Natural killer cell (primary cell): ENCODE data around the gene CCDC87. TPM values are rescaled to one million over a fixed set of nuclear protein-coding genes. Genes with fewer than 3 reads are reported as not detected.
"Not testable (repeated sequence)": the region's sequence is repeated elsewhere in the genome, so short reads cannot be mapped to it uniquely, and the experiment has no call there.

Source experiments
- ATAC-seq, 3 donors: fragments of 150-1000 bp in 2 of 3; fragments of 200-7000 bp in 1 of 3; cut with Tn5 transposase; 1 replicate in 1 of 3; 2 replicates in 2 of 3; pipeline ENCODE4 v1.10.0; 2021; ENCODE audit warnings: mild to moderate bottlenecking in 2 of 3, moderate library complexity in 2 of 3
- DNase-seq, 2 donors: peaks; one replicate each; pipeline versions ENCODE4 v3.0.0 to v3.0.0-alpha.2; 2013 to 2021; ENCODE audit warnings: mixed read lengths in 1 of 2
- H3K27ac ChIP-seq: one replicate; pipeline ENCODE4 v1.5.1; 2013; ENCODE audit warnings: mild to moderate bottlenecking, low read length
- H3K27me3 ChIP-seq: one replicate; pipeline ENCODE4 v1.6.1; 2013; ENCODE audit warnings: low read length; ENCODE audit not compliant: control insufficient read depth, insufficient read depth
- H3K36me3 ChIP-seq: one replicate; pipeline ENCODE4 v1.6.1; 2013; ENCODE audit warnings: low read length; ENCODE audit not compliant: control insufficient read depth, insufficient read depth
- H3K4me1 ChIP-seq: one replicate; pipeline ENCODE4 v1.6.1; 2013; ENCODE audit warnings: low read length; ENCODE audit not compliant: control insufficient read depth, insufficient read depth
- H3K4me3 ChIP-seq: one replicate; pipeline ENCODE4 v1.5.1; 2013; ENCODE audit warnings: low read length
- H3K9me3 ChIP-seq: one replicate; pipeline ENCODE4 v1.6.1; 2013; ENCODE audit warnings: low read length; ENCODE audit not compliant: control insufficient read depth, insufficient read depth
- H3K27ac Mint-ChIP-seq, 2 donors: one replicate each; pipeline ENCODE4 v1.8.0; 2022; ENCODE audit warnings: mild to moderate bottlenecking in 2 of 2, mixed read lengths in 2 of 2, moderate library complexity in 1 of 2
- H3K27me3 Mint-ChIP-seq, 2 donors: one replicate each; pipeline ENCODE4 v1.8.0; 2022; ENCODE audit warnings: low read depth in 2 of 2, mixed read lengths in 2 of 2
- H3K36me3 Mint-ChIP-seq: one replicate; pipeline ENCODE4 v1.8.0; 2022; ENCODE audit warnings: mixed read lengths
- H3K4me1 Mint-ChIP-seq, 2 donors: one replicate each; pipeline ENCODE4 v1.8.0; 2022; ENCODE audit warnings: mixed read lengths in 2 of 2
- H3K4me3 Mint-ChIP-seq: one replicate; pipeline ENCODE4 v1.8.0; 2022; ENCODE audit warnings: mild to moderate bottlenecking, moderate library complexity, mixed read lengths
- H3K9me3 Mint-ChIP-seq, 2 donors: one replicate each; pipeline ENCODE4 v1.8.0; 2022; ENCODE audit warnings: mixed read lengths in 2 of 2
- CTCF ChIP-seq: fragments of 200-600 bp; IDR thresholded peaks from one replicate; pipeline ENCODE4 v1.8.0; 2022; ENCODE audit warnings: antibody characterized with exemption
- WGBS: methylation state at CpG from one replicate; pipeline ENCODE4 v1.1.7; 2013; ENCODE audit warnings: missing lambda C conversion rate; ENCODE audit not compliant: insufficient coverage; 5-methylcytosine and 5-hydroxymethylcytosine counted together
- intact Hi-C: fragments of 100-400 bp; cut with micrococcal nuclease; formaldehyde crosslinking; loops from one replicate; pipeline ENCODE4 v1.14.2; 2022
- total RNA-seq, 4 donors: library from RNA; stranded (reverse); fragments of 120-200 nt in 1 of 4; gene quantifications; one replicate each; pipeline versions ENCODE4 v1.2.3 to v1.2.4, GENCODE V29; 2013 to 2022

CCDC87 gene
- total RNA-seq, 3 donors from 2014 or later (not counting 1 experiment from before 2014, with no cell fraction given): 0.40 to 0.68 (median 0.49) TPM

- Histone ChIP-seq H3K27ac (peak overlapping the region; percentile 90), H3K4me1 (peaks cover 43% of the 10 kb centered on the region), H3K27me3 (no peaks in the 10 kb centered on the region), H3K4me3 (no peak overlapping the region), H3K9me3 (no peaks in the 10 kb centered on the region), H3K36me3 (peaks cover 37% of the 10 kb centered on the region)
- peak; percentile 66 to 87 for DNase-seq
- peaks cover 41 to 57% of the 10 kb centered on the region in 2 donors for H3K4me1 Mint-ChIP-seq
- WGBS: 23% methylated on average over 26 of the region's 26 CpGs
- peak overlapping the region; percentile 91 to 95 for H3K27ac Mint-ChIP-seq
- H3K4me3 Mint-ChIP-seq: peak overlapping the region; percentile 82
- ATAC-seq: peak; percentile 61 to 76 (median 75)
- intact Hi-C loops: loop anchor here (10.0 kb wide), 1 partner anchor 291 kb away; no protein-coding TSS in a partner anchor
- no peaks in the 10 kb centered on the region for H3K36me3 Mint-ChIP-seq
- H3K27me3 Mint-ChIP-seq: peaks cover 0 to 1% of the 10 kb centered on the region in 2 donors
- H3K9me3 Mint-ChIP-seq: no peaks in the 10 kb centered on the region
- TF ChIP-seq CTCF: peak; percentile 64
Measured at GRCh38 chr11:66543263-66544107, 49.4 kb downstream of the CCDC87 start.

DNA sequence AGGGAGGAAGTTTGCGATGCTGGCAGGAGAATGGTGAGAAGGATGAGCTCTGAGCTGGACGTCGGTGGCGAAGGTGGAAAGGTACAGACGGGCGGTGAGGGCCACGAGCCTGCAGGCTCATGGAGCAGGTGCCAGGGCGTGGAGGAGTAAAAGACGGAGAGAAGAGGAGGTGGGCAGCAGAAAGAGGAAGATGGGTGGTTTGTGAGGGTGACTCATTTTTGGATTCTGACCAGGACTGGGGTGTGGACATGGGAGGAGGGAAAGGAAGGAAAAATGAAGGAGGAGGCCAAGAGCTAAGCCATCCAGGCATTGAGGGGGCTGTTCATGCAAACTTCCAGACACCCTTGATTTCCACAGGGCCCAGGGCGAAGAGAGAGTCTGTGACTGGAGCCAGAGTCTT is 50.5 kb downstream of the CCDC87 start:
- WGBS: 85% methylated on average over 10 of the region's 10 CpGs
- no peak for TF ChIP-seq CTCF
- Mint-ChIP-seq H3K27me3 (no peaks in the 10 kb centered on the region), H3K4me1 (peaks cover 41 to 57% of the 10 kb centered on the region in 2 donors), H3K27ac (peak overlapping the region; percentile 91 to 95), H3K4me3 (peak overlapping the region; percentile 36), H3K9me3 (no peaks in the 10 kb centered on the region), H3K36me3 (no peaks in the 10 kb centered on the region)
- DNase-seq: no peak
- Histone ChIP-seq H3K27me3 (no peaks in the 10 kb centered on the region), H3K36me3 (peaks cover 39% of the 10 kb centered on the region), H3K9me3 (no peaks in the 10 kb centered on the region), H3K4me3 (no peak overlapping the region), H3K27ac (no peak overlapping the region), H3K4me1 (peaks cover 43% of the 10 kb centered on the region)
- ATAC-seq: no peak
- intact Hi-C loops: loop anchor here (10.0 kb wide), 1 partner anchor 292 kb away; no protein-coding TSS in a partner anchor

- peak overlapping the region; percentile 43 for H3K4me3 Mint-ChIP-seq
- intact Hi-C loops: loop anchor here (10.0 kb wide), 1 partner anchor 293 kb away; no protein-coding TSS in a partner anchor
- Histone ChIP-seq H3K27ac (no peak overlapping the region), H3K9me3 (no peaks in the 10 kb centered on the region), H3K4me3 (no peak overlapping the region), H3K4me1 (peaks cover 38% of the 10 kb centered on the region), H3K36me3 (peaks cover 44% of the 10 kb centered on the region), H3K27me3 (no peaks in the 10 kb centered on the region)
- ATAC-seq: no peak
- no peaks in the 10 kb centered on the region for H3K27me3 Mint-ChIP-seq
- TF ChIP-seq CTCF: no peak
- peak overlapping the region; percentile 91 to 95 for H3K27ac Mint-ChIP-seq
- peaks cover 41 to 55% of the 10 kb centered on the region in 2 donors for H3K4me1 Mint-ChIP-seq
- 96% methylated on average over 4 of the region's 4 CpGs for whole genome bisulfite sequencing
- no peaks in the 10 kb centered on the region for H3K9me3 Mint-ChIP-seq
- H3K36me3 Mint-ChIP-seq: no peaks in the 10 kb centered on the region
- DNase-seq: no peak
Measured at GRCh38 chr11:66541892-66542291, 51.0 kb downstream of the CCDC87 start.

- not testable (repeated sequence) for H3K9me3 ChIP-seq, H3K4me3 ChIP-seq, H3K4me3 Mint-ChIP-seq, DNase-seq, ATAC-seq, H3K27me3 ChIP-seq, H3K9me3 Mint-ChIP-seq, H3K27me3 Mint-ChIP-seq, H3K36me3 Mint-ChIP-seq, H3K27ac ChIP-seq
- intact Hi-C loops: loop anchor here (10.0 kb wide), 1 partner anchor 294 kb away; no protein-coding TSS in a partner anchor
- WGBS: 93% methylated on average over 8 of the region's 8 CpGs
- Histone ChIP-seq H3K4me1 (peaks cover 31% of the 10 kb centered on the region), H3K36me3 (peaks cover 46% of the 10 kb centered on the region)
- Mint-ChIP-seq H3K4me1 (peaks cover 42 to 47% of the 10 kb centered on the region in 2 donors), H3K27ac (peak overlapping the region; percentile 91 to 95)
Measured at GRCh38 chr11:66540598-66540997, 52.3 kb downstream of the CCDC87 start.
